Measurements from ENCODE around the gene AKAP6.

The AKAP6 gene

GRCh38 chr14:32602699-32603098 is 273.6 kb downstream of the AKAP6 start:
- Histone ChIP-seq H4K20me1 (ENCODE audit: control insufficient read depth, insufficient read depth, low read depth, low read length) (no peaks in the 10 kb centered on the region), H3K9me2 (replicated peaks; ENCODE audit: control insufficient read depth, low read length) (no peaks in the 10 kb centered on the region), H3K36me3 (ENCODE audit: control insufficient read depth, low read length) (no peaks in the 10 kb centered on the region), H3K27me3 (ENCODE audit: control insufficient read depth, low read length) (no peaks in the 10 kb centered on the region), H3K4me3 (ENCODE audit: low read length) (no peak overlapping the region), H3K27ac (ENCODE audit: low read depth, low read length) (no peak overlapping the region), H3K4me1 (ENCODE audit: control insufficient read depth, low read length) (no peaks in the 10 kb centered on the region), H3F3A (ENCODE audit: control insufficient read depth, insufficient read depth) (no peaks in the 10 kb centered on the region), H3K9me3 (ENCODE audit: control insufficient read depth, insufficient read depth, low read length) (no peaks in the 10 kb centered on the region), H3K79me2 (ENCODE audit: control insufficient read depth, low read length) (no peaks in the 10 kb centered on the region), H3K4me2 (ENCODE audit: low read length) (no peak overlapping the region)
- no peak for TF ChIP-seq CTCF (IDR thresholded peaks at IDR 0.05; ENCODE audit: low read depth, low read length, poor library complexity, severe bottlenecking)

GRCh38 chr14:32603992-32604565 is 275.0 kb downstream of the AKAP6 start:
- H4K20me1 ChIP-seq (ENCODE audit: control insufficient read depth, insufficient read depth, low read depth, low read length): no peaks in the 10 kb centered on the region

GRCh38 chr14:32606301-32606700 is 277.2 kb downstream of the AKAP6 start:
- H3K9me2 ChIP-seq (replicated peaks; ENCODE audit: control insufficient read depth, low read length): no peaks in the 10 kb centered on the region
- no peaks in the 10 kb centered on the region for H3K27me3 ChIP-seq (ENCODE audit: control insufficient read depth, low read length)
- H3F3A ChIP-seq (ENCODE audit: control insufficient read depth, insufficient read depth): no peaks in the 10 kb centered on the region
- H4K20me1 ChIP-seq (ENCODE audit: control insufficient read depth, insufficient read depth, low read depth, low read length): no peaks in the 10 kb centered on the region
- no peaks in the 10 kb centered on the region for H3K79me2 ChIP-seq (ENCODE audit: control insufficient read depth, low read length)
- no peak overlapping the region for H3K4me2 ChIP-seq (ENCODE audit: low read length)
- TF ChIP-seq CTCF (IDR thresholded peaks at IDR 0.05; ENCODE audit: low read depth, low read length, poor library complexity, severe bottlenecking) (no peak), EZH2phosphoT487 (IDR thresholded peaks at IDR 0.05; ENCODE audit: borderline replicate concordance, low read length) (no peak)
- H3K4me3 ChIP-seq (ENCODE audit: low read length): no peak overlapping the region
- no peaks in the 10 kb centered on the region for H3K36me3 ChIP-seq (ENCODE audit: control insufficient read depth, low read length)
- no peaks in the 10 kb centered on the region for H3K9me3 ChIP-seq (ENCODE audit: control insufficient read depth, insufficient read depth, low read length)
- no peaks in the 10 kb centered on the region for H3K4me1 ChIP-seq (ENCODE audit: control insufficient read depth, low read length)
- no peak overlapping the region for H3K27ac ChIP-seq (ENCODE audit: low read depth, low read length)

More at GRCh38 chr14:32603992-32604565, 275.0 kb downstream of the AKAP6 start:
- no peaks in the 10 kb centered on the region for H3K79me2 ChIP-seq (ENCODE audit: control insufficient read depth, low read length)
- no peaks in the 10 kb centered on the region for H3K27me3 ChIP-seq (ENCODE audit: control insufficient read depth, low read length)
- H3K4me2 ChIP-seq (ENCODE audit: low read length): no peak overlapping the region
- no peaks in the 10 kb centered on the region for H3K9me2 ChIP-seq (replicated peaks; ENCODE audit: control insufficient read depth, low read length)
- no peaks in the 10 kb centered on the region for H3K4me1 ChIP-seq (ENCODE audit: control insufficient read depth, low read length)
- TF ChIP-seq CTCF (IDR thresholded peaks at IDR 0.05; ENCODE audit: low read depth, low read length, poor library complexity, severe bottlenecking) (no peak), EZH2phosphoT487 (IDR thresholded peaks at IDR 0.05; ENCODE audit: borderline replicate concordance, low read length) (no peak)
- H3F3A ChIP-seq (ENCODE audit: control insufficient read depth, insufficient read depth): no peaks in the 10 kb centered on the region
- no peaks in the 10 kb centered on the region for H3K36me3 ChIP-seq (ENCODE audit: control insufficient read depth, low read length)
- H3K9me3 ChIP-seq (ENCODE audit: control insufficient read depth, insufficient read depth, low read length): no peaks in the 10 kb centered on the region
- H3K4me3 ChIP-seq (ENCODE audit: low read length): no peak overlapping the region
- no peak overlapping the region for H3K27ac ChIP-seq (ENCODE audit: low read depth, low read length)
